ENCODE measurements around the gene LRRC1.

GRCh38 chr6:53921639-53922038 lies 126.8 kb downstream of the LRRC1 start:
- TF ChIP-seq, protein P1, sequence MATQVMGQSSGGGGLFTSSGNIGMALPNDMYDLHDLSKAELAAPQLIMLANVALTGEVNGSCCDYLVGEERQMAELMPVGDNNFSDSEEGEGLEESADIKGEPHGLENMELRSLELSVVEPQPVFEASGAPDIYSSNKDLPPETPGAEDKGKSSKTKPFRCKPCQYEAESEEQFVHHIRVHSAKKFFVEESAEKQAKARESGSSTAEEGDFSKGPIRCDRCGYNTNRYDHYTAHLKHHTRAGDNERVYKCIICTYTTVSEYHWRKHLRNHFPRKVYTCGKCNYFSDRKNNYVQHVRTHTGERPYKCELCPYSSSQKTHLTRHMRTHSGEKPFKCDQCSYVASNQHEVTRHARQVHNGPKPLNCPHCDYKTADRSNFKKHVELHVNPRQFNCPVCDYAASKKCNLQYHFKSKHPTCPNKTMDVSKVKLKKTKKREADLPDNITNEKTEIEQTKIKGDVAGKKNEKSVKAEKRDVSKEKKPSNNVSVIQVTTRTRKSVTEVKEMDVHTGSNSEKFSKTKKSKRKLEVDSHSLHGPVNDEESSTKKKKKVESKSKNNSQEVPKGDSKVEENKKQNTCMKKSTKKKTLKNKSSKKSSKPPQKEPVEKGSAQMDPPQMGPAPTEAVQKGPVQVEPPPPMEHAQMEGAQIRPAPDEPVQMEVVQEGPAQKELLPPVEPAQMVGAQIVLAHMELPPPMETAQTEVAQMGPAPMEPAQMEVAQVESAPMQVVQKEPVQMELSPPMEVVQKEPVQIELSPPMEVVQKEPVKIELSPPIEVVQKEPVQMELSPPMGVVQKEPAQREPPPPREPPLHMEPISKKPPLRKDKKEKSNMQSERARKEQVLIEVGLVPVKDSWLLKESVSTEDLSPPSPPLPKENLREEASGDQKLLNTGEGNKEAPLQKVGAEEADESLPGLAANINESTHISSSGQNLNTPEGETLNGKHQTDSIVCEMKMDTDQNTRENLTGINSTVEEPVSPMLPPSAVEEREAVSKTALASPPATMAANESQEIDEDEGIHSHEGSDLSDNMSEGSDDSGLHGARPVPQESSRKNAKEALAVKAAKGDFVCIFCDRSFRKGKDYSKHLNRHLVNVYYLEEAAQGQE (IDR thresholded peaks at IDR 0.05; ENCODE audit: unreplicated experiment) = no peak
- no peak for TF ChIP-seq EZH2phosphoT487 (IDR thresholded peaks at IDR 0.05; ENCODE audit: unreplicated experiment)
- TF ChIP-seq, protein P2, sequence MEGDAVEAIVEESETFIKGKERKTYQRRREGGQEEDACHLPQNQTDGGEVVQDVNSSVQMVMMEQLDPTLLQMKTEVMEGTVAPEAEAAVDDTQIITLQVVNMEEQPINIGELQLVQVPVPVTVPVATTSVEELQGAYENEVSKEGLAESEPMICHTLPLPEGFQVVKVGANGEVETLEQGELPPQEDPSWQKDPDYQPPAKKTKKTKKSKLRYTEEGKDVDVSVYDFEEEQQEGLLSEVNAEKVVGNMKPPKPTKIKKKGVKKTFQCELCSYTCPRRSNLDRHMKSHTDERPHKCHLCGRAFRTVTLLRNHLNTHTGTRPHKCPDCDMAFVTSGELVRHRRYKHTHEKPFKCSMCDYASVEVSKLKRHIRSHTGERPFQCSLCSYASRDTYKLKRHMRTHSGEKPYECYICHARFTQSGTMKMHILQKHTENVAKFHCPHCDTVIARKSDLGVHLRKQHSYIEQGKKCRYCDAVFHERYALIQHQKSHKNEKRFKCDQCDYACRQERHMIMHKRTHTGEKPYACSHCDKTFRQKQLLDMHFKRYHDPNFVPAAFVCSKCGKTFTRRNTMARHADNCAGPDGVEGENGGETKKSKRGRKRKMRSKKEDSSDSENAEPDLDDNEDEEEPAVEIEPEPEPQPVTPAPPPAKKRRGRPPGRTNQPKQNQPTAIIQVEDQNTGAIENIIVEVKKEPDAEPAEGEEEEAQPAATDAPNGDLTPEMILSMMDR (conservative IDR thresholded peaks at IDR 0.05; ENCODE audit: low read depth in 2 of 2) = no peak
- no peak for TF ChIP-seq EZH2 (IDR thresholded peaks at IDR 0.05; ENCODE audit: low read depth, unreplicated experiment)
- TF ChIP-seq POLR2AphosphoS5 (IDR thresholded peaks at IDR 0.05; ENCODE audit: low read depth) = no peak
- TF ChIP-seq CREB1 (CRISPR knock-in tag; IDR thresholded peaks at IDR 0.05; ENCODE audit: low read depth) = no peak
- TF ChIP-seq, protein P3, sequence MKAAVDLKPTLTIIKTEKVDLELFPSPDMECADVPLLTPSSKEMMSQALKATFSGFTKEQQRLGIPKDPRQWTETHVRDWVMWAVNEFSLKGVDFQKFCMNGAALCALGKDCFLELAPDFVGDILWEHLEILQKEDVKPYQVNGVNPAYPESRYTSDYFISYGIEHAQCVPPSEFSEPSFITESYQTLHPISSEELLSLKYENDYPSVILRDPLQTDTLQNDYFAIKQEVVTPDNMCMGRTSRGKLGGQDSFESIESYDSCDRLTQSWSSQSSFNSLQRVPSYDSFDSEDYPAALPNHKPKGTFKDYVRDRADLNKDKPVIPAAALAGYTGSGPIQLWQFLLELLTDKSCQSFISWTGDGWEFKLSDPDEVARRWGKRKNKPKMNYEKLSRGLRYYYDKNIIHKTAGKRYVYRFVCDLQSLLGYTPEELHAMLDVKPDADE (IDR thresholded peaks at IDR 0.05) = no peak
- no peak for TF ChIP-seq ZNF462 (CRISPR knock-in tag; IDR thresholded peaks at IDR 0.05)
- TF ChIP-seq ZNF331 (CRISPR knock-in tag; IDR thresholded peaks at IDR 0.05; ENCODE audit: low read depth) = no peak
